K562 (cell line): ENCODE results near the gene LCA5L. TPM values are rescaled to one million over a fixed set of nuclear protein-coding genes. Genes with fewer than 3 reads are reported as not detected.
A peak's percentile ranks its signal among the peaks of the same experiment; 100 is the strongest.

Source experiments
- BACH1 ChIP-seq: fragments of 200-800 bp; sonication (Bioruptor generic); IDR thresholded peaks from 2 replicates; pipeline ENCODE4 v1.6.1; 2016; ENCODE audit warnings: missing genetic modification characterization, missing compliant biosample characterization
- BCOR ChIP-seq: fragments of 450-650 bp; IDR thresholded peaks from 2 replicates; pipeline ENCODE4 v1.6.1; 2016
- ELK1 ChIP-seq: sonication (generic); formaldehyde crosslinking; IDR thresholded peaks from 2 replicates; pipeline ENCODE4 v1.8.1; 2022; ENCODE audit warnings: missing genetic modification reagents
- ETS1 ChIP-seq: conservative IDR thresholded peaks from 2 replicates; pipeline ENCODE4 v1.6.1; 2011; ENCODE audit warnings: low read depth, mild to moderate bottlenecking, low read length; ENCODE audit not compliant: control insufficient read depth
- ETS2 ChIP-seq: IDR thresholded peaks from 2 replicates; pipeline ENCODE4 v1.6.1; 2016; ENCODE audit warnings: borderline replicate concordance, missing genetic modification characterization, mild to moderate bottlenecking, moderate library complexity, missing compliant biosample characterization; ENCODE audit not compliant: poor library complexity, severe bottlenecking
- ILF3 ChIP-seq: fragments of 450-650 bp; IDR thresholded peaks from 2 replicates; pipeline ENCODE4 v1.6.1; 2018; ENCODE audit warnings: antibody characterized with exemption, mild to moderate bottlenecking, moderate library complexity, borderline replicate concordance
- KAT2B ChIP-seq: IDR thresholded peaks from one replicate; pipeline ENCODE4 v1.6.1; 2012; ENCODE audit warnings: low read depth, mild to moderate bottlenecking, control low read depth, inconsistent platforms, low read length, moderate library complexity
- MAZ ChIP-seq, 2 experiments: fragments of 450-650 bp in 1 of 2; sonication (generic) in 1 of 2; formaldehyde crosslinking; IDR thresholded peaks in 1 of 2; conservative IDR thresholded peaks in 1 of 2; 2 replicates each; pipeline versions ENCODE4 v1.4.0 to v1.5.0; 2020; ENCODE audit warnings: mild to moderate bottlenecking in 1 of 2, missing genetic modification reagents in 1 of 2
- NCOA6 ChIP-seq: fragments of 450-650 bp; IDR thresholded peaks from 2 replicates; pipeline ENCODE4 v1.6.1; 2017; ENCODE audit warnings: mild to moderate bottlenecking
- RFX7 ChIP-seq: fragments of 250-450 bp; sonication (Bioruptor Pico); IDR thresholded peaks from 2 replicates; pipeline ENCODE4 v1.5.1; 2021; ENCODE audit warnings: mild to moderate bottlenecking
- SAFB2 ChIP-seq: fragments of 200-400 bp; formaldehyde crosslinking; IDR thresholded peaks from 2 replicates; pipeline ENCODE4 v1.6.1; 2018; ENCODE audit warnings: borderline replicate concordance, low read length, low read depth, moderate library complexity; ENCODE audit not compliant: severe bottlenecking
- SFPQ ChIP-seq: fragments of 200-400 bp; formaldehyde crosslinking; IDR thresholded peaks from 2 replicates; pipeline ENCODE4 v1.6.1; 2017; ENCODE audit warnings: mild to moderate bottlenecking, low read depth, low read length, moderate library complexity
- SMARCA5 ChIP-seq: fragments of 450-650 bp; IDR thresholded peaks from 2 replicates; pipeline ENCODE4 v1.6.1; 2016
- SNRNP70 ChIP-seq: fragments of 200-400 bp; formaldehyde crosslinking; optimal IDR thresholded peaks from 2 replicates; pipeline ENCODE3; 2017; ENCODE audit warnings: low read depth, low read length
- THRA ChIP-seq: fragments of 450-650 bp; IDR thresholded peaks from 2 replicates; pipeline ENCODE4 v1.6.1; 2017; ENCODE audit warnings: mild to moderate bottlenecking, moderate library complexity
- XRCC5 ChIP-seq: fragments of 200-400 bp; formaldehyde crosslinking; IDR thresholded peaks from 2 replicates; pipeline ENCODE4 v1.6.1; 2017; ENCODE audit warnings: low read depth, mild to moderate bottlenecking, low read length
- ZNF280B ChIP-seq: fragments of 250-450 bp; sonication (Bioruptor Pico); IDR thresholded peaks from 2 replicates; pipeline ENCODE4 v1.5.1; 2021; ENCODE audit warnings: mild to moderate bottlenecking
- ZNF561 ChIP-seq: fragments of 450-650 bp; formaldehyde crosslinking; conservative IDR thresholded peaks from 2 replicates; pipeline ENCODE4 v1.4.0; 2020; ENCODE audit warnings: mild to moderate bottlenecking, moderate library complexity
- polyA plus RNA-seq, 8 experiments: library from polyadenylated mRNA; depleted of rRNA in 4 of 8; stranded (reverse) in 5 of 8; unstranded in 3 of 8; fragments of >200 nt; fragmentation: Nextera tagmentation in 2 of 8; fragmentation: Illumina TruSeq in 1 of 8; extraction: Ambion mirVana in 2 of 8; extraction: Trizol in 1 of 8; gene quantifications; 2 replicates each; pipeline versions ENCODE4 v1.2.1 to v1.2.3, GENCODE V29; 2011 to 2014; ENCODE audit warnings: inconsistent platforms in 1 of 8, missing spikeins in 1 of 8
- total RNA-seq, 7 experiments: library from RNA; depleted of rRNA in 6 of 7; stranded (reverse); fragments of >200 nt in 6 of 7; fragmentation: Illumina TruSeq in 2 of 7; extraction: Trizol in 2 of 7; gene quantifications; 2 replicates each; pipeline versions ENCODE4 v1.2.1 to v1.2.3, GENCODE V29; 2011 to 2021; ENCODE audit warnings: low replicate concordance in 1 of 7

Gene LCA5L
- total and polyA plus RNA-seq, 9 of the 15 experiments (the other 6 are each of a cell fraction or from before 2014, with no cell fraction given), result 1.8 to 4.9 (median 3.8) TPM

GRCh38 chr21:39451332-39452206, 6.0 kb upstream of the LCA5L start, which contains the start of gene SH3BGR (continued):
- TF ChIP-seq ETS2 (tag), result no peak
- TF ChIP-seq ILF3, result no peak
- no peak for TF ChIP-seq SNRNP70
- no peak for TF ChIP-seq ETS1
- peak; percentile 72; the same call in 1 of the 2 replicates for TF ChIP-seq ZNF561 (CRISPR knock-in tag)
- TF ChIP-seq BCOR, result no peak
- no peak for TF ChIP-seq SAFB2
- no peak for TF ChIP-seq NCOA6
- TF ChIP-seq XRCC5, result no peak; the same call in 1 of the 2 replicates
- no peak for TF ChIP-seq THRA
- no peak for TF ChIP-seq KAT2B
- no peak for TF ChIP-seq SMARCA5
- no peak for TF ChIP-seq SFPQ
- no peak for TF ChIP-seq ZNF280B
- peak in 1 of 2 experiments; percentile 49; a peak in 3 of 4 replicates for TF ChIP-seq MAZ (CRISPR knock-in tag; conservative IDR thresholded peaks at IDR 0.05 in 1 of 2, IDR thresholded peaks at IDR 0.05 in 1 of 2)
- TF ChIP-seq RFX7 (CRISPR knock-in tag), result no peak
- no peak for TF ChIP-seq ELK1
- TF ChIP-seq BACH1 (tag), result no peak
